ENCODE measurements around the gene PPP1R15B. TPM values are rescaled to one million over a fixed set of nuclear protein-coding genes. Genes with fewer than 3 reads are reported as not detected.

PPP1R15B gene
- total RNA-seq, 1 donor from 2014 or later: 41.0 TPM

DNA sequence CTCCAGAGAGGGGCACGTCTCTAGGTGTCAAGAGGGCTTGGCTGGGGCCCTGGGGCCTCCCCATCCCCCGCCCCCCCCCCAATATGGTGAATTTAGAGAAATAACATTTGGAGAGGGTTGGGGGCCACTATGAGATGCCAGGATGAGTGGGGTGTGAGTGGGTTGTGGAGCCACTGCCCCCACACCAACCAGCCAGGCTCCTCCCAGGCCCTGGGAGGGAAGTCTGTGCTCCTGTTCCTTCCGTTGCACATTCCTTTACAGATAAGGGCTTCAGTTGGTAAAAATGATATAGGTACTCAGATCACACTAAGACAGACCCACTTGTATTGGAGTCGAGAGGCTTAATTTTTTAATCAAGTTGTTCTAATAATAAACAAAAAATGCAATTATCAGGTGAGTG lies 51.3 kb downstream of the PPP1R15B start:
- TF ChIP-seq, protein P1, sequence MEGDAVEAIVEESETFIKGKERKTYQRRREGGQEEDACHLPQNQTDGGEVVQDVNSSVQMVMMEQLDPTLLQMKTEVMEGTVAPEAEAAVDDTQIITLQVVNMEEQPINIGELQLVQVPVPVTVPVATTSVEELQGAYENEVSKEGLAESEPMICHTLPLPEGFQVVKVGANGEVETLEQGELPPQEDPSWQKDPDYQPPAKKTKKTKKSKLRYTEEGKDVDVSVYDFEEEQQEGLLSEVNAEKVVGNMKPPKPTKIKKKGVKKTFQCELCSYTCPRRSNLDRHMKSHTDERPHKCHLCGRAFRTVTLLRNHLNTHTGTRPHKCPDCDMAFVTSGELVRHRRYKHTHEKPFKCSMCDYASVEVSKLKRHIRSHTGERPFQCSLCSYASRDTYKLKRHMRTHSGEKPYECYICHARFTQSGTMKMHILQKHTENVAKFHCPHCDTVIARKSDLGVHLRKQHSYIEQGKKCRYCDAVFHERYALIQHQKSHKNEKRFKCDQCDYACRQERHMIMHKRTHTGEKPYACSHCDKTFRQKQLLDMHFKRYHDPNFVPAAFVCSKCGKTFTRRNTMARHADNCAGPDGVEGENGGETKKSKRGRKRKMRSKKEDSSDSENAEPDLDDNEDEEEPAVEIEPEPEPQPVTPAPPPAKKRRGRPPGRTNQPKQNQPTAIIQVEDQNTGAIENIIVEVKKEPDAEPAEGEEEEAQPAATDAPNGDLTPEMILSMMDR (IDR thresholded peaks at IDR 0.05): peak; percentile 4
- peaks cover 8% of the 10 kb centered on the region for H3K4me1 Mint-ChIP-seq (ENCODE audit: low read depth)
- H3K27ac Mint-ChIP-seq (ENCODE audit: unreplicated experiment): no peak overlapping the region
- no peak overlapping the region for H3K4me3 Mint-ChIP-seq (ENCODE audit: unreplicated experiment)
- no peaks in the 10 kb centered on the region for H3K36me3 Mint-ChIP-seq (ENCODE audit: low read depth)
- DNase-seq (ENCODE audit: low spot score): no peak
- H3K9me3 Mint-ChIP-seq (ENCODE audit: low read depth): no peaks in the 10 kb centered on the region
- peaks cover 21% of the 10 kb centered on the region for H3K27me3 Mint-ChIP-seq (ENCODE audit: low read depth)

DNA sequence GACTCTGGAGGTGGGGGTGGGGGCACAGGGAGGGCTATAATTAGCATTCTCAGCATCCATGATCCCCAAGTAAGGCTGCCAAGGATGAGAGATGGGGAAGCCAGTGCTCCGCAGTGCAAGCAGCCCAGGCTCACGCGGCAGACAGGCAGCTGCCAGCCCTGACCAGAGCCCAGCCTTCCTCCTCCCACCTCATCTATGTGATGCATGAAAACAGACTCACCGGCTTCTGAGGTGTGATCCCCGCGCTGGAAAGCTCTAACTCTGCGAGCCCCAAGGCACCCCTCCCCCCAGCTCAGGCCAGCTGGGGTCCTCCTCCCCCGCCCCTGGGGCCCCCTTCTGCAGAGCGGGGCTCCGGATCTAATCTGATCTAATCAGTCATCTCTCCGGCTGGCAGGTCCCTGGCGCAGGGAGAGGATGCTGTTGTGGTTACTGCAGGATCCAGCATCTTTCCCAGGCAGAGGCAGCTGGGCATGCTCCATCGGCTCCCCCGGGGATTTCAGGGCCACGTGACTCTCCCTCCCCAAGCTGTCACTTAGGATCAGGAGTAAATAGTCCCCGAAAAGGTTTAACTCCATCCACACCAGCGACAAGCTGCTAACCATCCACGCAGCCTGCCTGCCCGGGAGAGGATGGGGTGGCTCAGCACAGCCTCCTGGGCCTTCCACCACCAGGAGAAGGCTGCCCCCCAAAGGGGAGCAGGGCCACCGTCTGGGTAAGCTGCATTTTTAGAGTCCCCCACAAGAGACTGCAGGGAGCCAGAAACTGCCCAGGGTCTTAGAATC lies 52.0 kb downstream of the PPP1R15B start, which contains the start of gene PLEKHA6:
TSS of gene PLEKHA6 (minus strand) at position 456 of the 782 bp plus-strand sequence. CDS start 86,202 bp downstream, outside the sequence.
- Mint-ChIP-seq H3K36me3 (ENCODE audit: low read depth) (no peaks in the 10 kb centered on the region), H3K4me1 (ENCODE audit: low read depth) (peaks cover 8% of the 10 kb centered on the region), H3K27me3 (ENCODE audit: low read depth) (peaks cover 14% of the 10 kb centered on the region), H3K4me3 (ENCODE audit: unreplicated experiment) (no peak within 1 kb of the TSS), H3K9me3 (ENCODE audit: low read depth) (no peaks in the 10 kb centered on the region), H3K27ac (ENCODE audit: unreplicated experiment) (no peak within 1 kb of the TSS)
- TF ChIP-seq, protein P1 (IDR thresholded peaks at IDR 0.05): peak; percentile 59
- DNase-seq (ENCODE audit: low spot score): no peak

DNA sequence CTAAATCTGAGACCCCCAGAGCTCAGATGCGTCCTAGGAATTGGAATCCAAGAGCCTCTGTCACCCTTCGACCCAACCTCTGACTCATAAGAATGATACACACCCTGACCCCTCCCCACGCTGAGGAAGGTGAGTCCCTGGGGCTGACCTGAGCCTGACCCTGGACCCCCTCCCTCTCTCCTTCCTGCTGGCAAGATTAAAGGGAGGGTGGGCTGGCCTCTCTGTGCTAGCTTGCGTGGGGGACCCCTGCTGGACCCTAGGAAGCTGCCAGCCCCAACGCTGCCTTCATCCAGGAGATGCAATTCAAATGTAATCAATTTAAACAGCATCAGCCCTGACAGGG lies 52.5 kb downstream of the PPP1R15B start:
- no peak for DNase-seq (ENCODE audit: low spot score)
- no peak overlapping the region for H3K4me3 Mint-ChIP-seq (ENCODE audit: unreplicated experiment)
- H3K9me3 Mint-ChIP-seq (ENCODE audit: low read depth): no peaks in the 10 kb centered on the region
- TF ChIP-seq, protein P1 (IDR thresholded peaks at IDR 0.05): no peak
- H3K27me3 Mint-ChIP-seq (ENCODE audit: low read depth): peaks cover 12% of the 10 kb centered on the region
- no peak overlapping the region for H3K27ac Mint-ChIP-seq (ENCODE audit: unreplicated experiment)
- H3K4me1 Mint-ChIP-seq (ENCODE audit: low read depth): peaks cover 8% of the 10 kb centered on the region
- no peaks in the 10 kb centered on the region for H3K36me3 Mint-ChIP-seq (ENCODE audit: low read depth)

DNA sequence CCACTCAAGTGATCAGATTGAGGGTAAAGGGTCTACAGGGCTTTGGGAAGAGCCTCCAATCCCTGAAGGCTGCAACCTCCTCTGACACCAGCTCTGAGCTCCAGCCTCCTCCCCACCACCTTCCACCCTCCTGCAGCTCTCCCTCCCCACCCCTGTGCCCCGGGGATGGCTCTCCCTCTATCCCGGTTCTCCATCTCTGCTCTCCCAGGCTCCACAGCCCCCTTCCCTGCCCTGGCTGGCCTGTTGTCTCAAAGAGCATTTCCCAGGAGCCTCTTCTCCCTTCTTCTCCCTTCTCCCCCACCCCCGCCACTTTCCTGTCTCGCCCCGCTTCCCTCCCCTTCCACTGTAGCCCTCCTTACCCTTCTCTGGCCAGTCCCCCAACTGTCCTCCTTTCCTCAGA lies 53.0 kb downstream of the PPP1R15B start:
- Mint-ChIP-seq H3K9me3 (ENCODE audit: low read depth) (no peaks in the 10 kb centered on the region), H3K4me1 (ENCODE audit: low read depth) (peaks cover 3% of the 10 kb centered on the region), H3K27me3 (ENCODE audit: low read depth) (peaks cover 11% of the 10 kb centered on the region), H3K27ac (ENCODE audit: unreplicated experiment) (no peak overlapping the region), H3K36me3 (ENCODE audit: low read depth) (no peaks in the 10 kb centered on the region), H3K4me3 (ENCODE audit: unreplicated experiment) (no peak overlapping the region)
- TF ChIP-seq, protein P1 (IDR thresholded peaks at IDR 0.05): no peak
- DNase-seq (ENCODE audit: low spot score): no peak

DNA sequence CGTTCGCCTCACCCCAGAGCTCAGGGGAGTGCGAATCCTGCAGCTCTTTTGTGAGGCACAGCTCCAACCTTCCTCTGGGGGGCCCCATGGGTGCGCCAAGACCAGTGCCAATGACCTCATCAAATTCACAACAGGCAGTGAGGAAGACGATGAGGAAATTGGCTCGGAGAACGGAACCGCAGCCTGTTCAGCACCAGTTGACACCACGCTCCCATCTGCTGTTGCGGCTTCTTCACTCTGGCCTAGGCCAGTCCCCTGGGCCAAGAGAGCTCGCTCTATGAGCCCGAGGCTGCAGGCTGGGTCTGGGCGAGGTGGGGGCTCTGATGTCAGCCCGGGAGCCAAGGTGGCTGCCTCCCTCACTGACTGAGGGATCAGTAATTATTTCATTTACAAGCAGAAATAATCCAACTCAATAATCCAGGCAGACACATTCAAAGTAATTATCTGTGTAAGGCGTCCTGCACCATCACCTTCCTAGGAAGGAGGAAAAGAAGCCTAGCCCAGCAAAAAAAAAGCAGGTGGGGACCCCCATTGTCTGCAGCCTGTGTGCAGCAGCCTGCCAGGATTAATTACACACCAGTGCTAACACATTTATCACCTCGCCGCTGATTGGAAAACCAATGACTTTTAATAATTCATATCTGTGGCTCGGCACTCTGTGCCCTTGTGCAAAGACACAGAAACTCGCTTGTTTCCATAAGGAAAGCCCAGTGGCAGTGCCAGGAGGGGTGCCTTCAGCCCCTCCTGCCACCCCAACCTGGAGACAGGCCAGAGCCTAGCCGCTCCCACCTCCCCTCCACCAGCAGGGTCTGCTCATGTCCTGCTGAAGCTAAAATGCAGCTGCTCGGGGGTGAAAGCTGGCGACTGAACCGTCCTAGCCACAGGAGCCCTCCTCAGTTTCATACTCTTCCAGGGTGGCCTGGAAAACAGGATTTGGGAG lies 53.8 kb downstream of the PPP1R15B start:
- Mint-ChIP-seq H3K27ac (ENCODE audit: unreplicated experiment) (peak overlapping the region; percentile 41), H3K9me3 (ENCODE audit: low read depth) (no peaks in the 10 kb centered on the region), H3K4me1 (ENCODE audit: low read depth) (peaks cover 3% of the 10 kb centered on the region), H3K27me3 (ENCODE audit: low read depth) (peaks cover 11% of the 10 kb centered on the region), H3K36me3 (ENCODE audit: low read depth) (no peaks in the 10 kb centered on the region), H3K4me3 (ENCODE audit: unreplicated experiment) (no peak overlapping the region)
- TF ChIP-seq, protein P1 (IDR thresholded peaks at IDR 0.05): no peak
- no peak for DNase-seq (ENCODE audit: low spot score)
